H1 (cell line): ENCODE results near the gene BRD2. TPM values are rescaled to one million over a fixed set of nuclear protein-coding genes. Genes with fewer than 3 reads are reported as not detected.

ENCODE experiments used
- CTCF ChIA-PET: fragments of 300-600 bp; sonication (Branson Sonifier 250); formaldehyde crosslinking; loops from one replicate; lab custom pipeline; 2021; ENCODE audit not compliant: partially characterized antibody; lab: Charles Lee
- POLR2A ChIA-PET: fragments of 300-600 bp; sonication (Branson Sonifier 250); formaldehyde crosslinking; loops from one replicate; lab custom pipeline; 2021; ENCODE audit warnings: inconsistent platforms; ENCODE audit not compliant: partially characterized antibody; lab: Charles Lee
- DNase-seq, 2 experiments: peaks; one replicate each; pipeline versions ENCODE4 v3.0.0 to v3.0.0-alpha.2; 2010 to 2022; ENCODE audit warnings: low spot score in 2 of 2, low read depth in 1 of 2, mixed read lengths in 1 of 2
- FAIRE-seq: peaks from 2 replicates; lab custom pipeline; 2011; peaks lifted over from hg19 to GRCh38; lab: Jason Lieb, UNC
- H2AFZ ChIP-seq: 2 replicates; pipeline ENCODE4 v1.8.1; 2012; ENCODE audit warnings: low read length, inconsistent platforms
- H2AK5ac ChIP-seq: 2 replicates; pipeline ENCODE4 v1.6.1; 2013; ENCODE audit warnings: low read depth, low read length
- H2BK120ac ChIP-seq: replicated peaks from 2 replicates; pipeline ENCODE3; 2013; ENCODE audit warnings: low read depth, low read length, inconsistent platforms
- H2BK12ac ChIP-seq: 2 replicates; pipeline ENCODE4 v1.6.1; 2013; ENCODE audit warnings: low read depth, low read length
- H2BK15ac ChIP-seq: 2 replicates; pipeline ENCODE4 v1.6.1; 2013; ENCODE audit warnings: low read length
- H2BK20ac ChIP-seq: 2 replicates; pipeline ENCODE4 v1.6.1; 2013; ENCODE audit warnings: low read length
- H2BK5ac ChIP-seq: 2 replicates; pipeline ENCODE4 v1.6.1; 2013; ENCODE audit warnings: low read depth, low read length
- H3K14ac ChIP-seq: 2 replicates; pipeline ENCODE4 v1.6.1; 2013; ENCODE audit warnings: inconsistent platforms; ENCODE audit not compliant: insufficient read length
- H3K18ac ChIP-seq: 2 replicates; pipeline ENCODE4 v1.6.1; 2013; ENCODE audit warnings: low read length; ENCODE audit errors: extremely low read depth
- H3K23ac ChIP-seq: 2 replicates; pipeline ENCODE4 v1.6.1; 2013; ENCODE audit warnings: inconsistent platforms; ENCODE audit not compliant: insufficient read length
- H3K23me2 ChIP-seq: 2 replicates; pipeline ENCODE4 v1.6.1; 2013; ENCODE audit warnings: low read depth, low read length
- H3K27ac ChIP-seq: 2 replicates; pipeline ENCODE4 v1.6.1; 2011; ENCODE audit warnings: low read depth, low read length, inconsistent platforms
- H3K27me3 ChIP-seq, 4 experiments: replicated peaks in 1 of 4; 1 replicate in 1 of 4; 2 replicates in 3 of 4; pipeline versions ENCODE4 v1.6.1 to v1.8.1; 2011 to 2013; ENCODE audit warnings: low read length in 3 of 4, mild to moderate bottlenecking in 3 of 4, inconsistent platforms in 2 of 4, mixed read lengths in 2 of 4, moderate library complexity in 1 of 4; ENCODE audit not compliant: control insufficient read depth in 3 of 4, insufficient read depth in 3 of 4; ENCODE audit errors: extremely low read depth in 1 of 4
- H3K36me3 ChIP-seq, 4 experiments: 2 replicates each; pipeline versions ENCODE4 v1.6.1 to v1.8.1; 2011 to 2013; ENCODE audit warnings: mild to moderate bottlenecking in 4 of 4, low read length in 3 of 4, moderate library complexity in 2 of 4, control low read depth in 1 of 4, inconsistent platforms in 1 of 4; ENCODE audit not compliant: insufficient read depth in 4 of 4, control insufficient read depth in 2 of 4
- H3K4ac ChIP-seq: replicated peaks from 2 replicates; pipeline ENCODE3; 2013; ENCODE audit warnings: low read length, low read depth, mixed read lengths, inconsistent platforms; ENCODE audit not compliant: insufficient read length
- H3K4me1 ChIP-seq, 4 experiments: replicated peaks in 1 of 4; 1 replicate in 1 of 4; 2 replicates in 3 of 4; pipeline versions ENCODE4 v1.6.1 to v1.8.1; 2011 to 2013; ENCODE audit warnings: low read length in 3 of 4, inconsistent platforms in 2 of 4, mixed read lengths in 1 of 4; ENCODE audit not compliant: insufficient read depth in 4 of 4, control insufficient read depth in 3 of 4
- H3K4me2 ChIP-seq, 2 experiments: 2 replicates each; pipeline versions ENCODE4 v1.6.1 to v1.8.1; 2011 to 2013; ENCODE audit warnings: low read depth in 2 of 2, low read length in 2 of 2, control low read depth in 1 of 2, inconsistent platforms in 1 of 2, mild to moderate bottlenecking in 1 of 2; ENCODE audit not compliant: insufficient read depth in 1 of 2
- H3K4me3 ChIP-seq, 4 experiments: fragments of 200-600, 300-600 bp in 1 of 4; sonication (generic), shearing (Covaris generic), sonication (Bioruptor Twin) in 1 of 4; 2 replicates each; pipeline versions ENCODE4 v1.5.1 to v1.8.1; 2011 to 2016; ENCODE audit warnings: low read length in 4 of 4, low read depth in 3 of 4, control low read depth in 2 of 4, inconsistent platforms in 2 of 4, mild to moderate bottlenecking in 2 of 4, mixed read lengths in 1 of 4, moderate library complexity in 1 of 4; ENCODE audit not compliant: insufficient read depth in 2 of 4; ENCODE audit errors: extremely low read depth in 1 of 4
- H3K56ac ChIP-seq: replicated peaks from 2 replicates; pipeline ENCODE3; 2013; ENCODE audit warnings: low read depth, mild to moderate bottlenecking, mixed read lengths, low read length, inconsistent platforms; ENCODE audit not compliant: insufficient read length
- H3K79me1 ChIP-seq: 2 replicates; pipeline ENCODE4 v1.6.1; 2013; ENCODE audit warnings: low read depth, low read length, control low read depth
- H3K79me2 ChIP-seq, 2 experiments: 2 replicates each; pipeline versions ENCODE4 v1.6.1 to v1.8.1; 2012 to 2013; ENCODE audit warnings: low read length in 2 of 2, mild to moderate bottlenecking in 2 of 2, inconsistent platforms in 1 of 2; ENCODE audit not compliant: insufficient read depth in 2 of 2, control insufficient read depth in 1 of 2
- H3K9ac ChIP-seq, 4 experiments: replicated peaks in 1 of 4; 1 replicate in 1 of 4; 2 replicates in 3 of 4; pipeline versions ENCODE4 v1.6.1 to v1.8.1; 2011 to 2013; ENCODE audit warnings: low read depth in 3 of 4, low read length in 3 of 4, control low read depth in 2 of 4, mild to moderate bottlenecking in 2 of 4, moderate library complexity in 2 of 4, inconsistent platforms in 1 of 4; ENCODE audit errors: extremely low read depth in 1 of 4
- H3K9me3 ChIP-seq, 2 experiments: 2 replicates each; pipeline versions ENCODE4 v1.6.1 to v1.8.1; 2012 to 2013; ENCODE audit warnings: mild to moderate bottlenecking in 2 of 2, moderate library complexity in 2 of 2, control low read depth in 1 of 2, inconsistent platforms in 1 of 2, low read depth in 1 of 2, low read length in 1 of 2, mixed read lengths in 1 of 2; ENCODE audit not compliant: insufficient read depth in 2 of 2
- H4K20me1 ChIP-seq, 2 experiments: replicated peaks in 1 of 2; 2 replicates each; pipeline versions ENCODE3 to v1.8.1; 2011 to 2013; ENCODE audit warnings: inconsistent platforms in 2 of 2, low read length in 2 of 2, mild to moderate bottlenecking in 1 of 2; ENCODE audit not compliant: insufficient read depth in 2 of 2, control insufficient read depth in 1 of 2
- H4K5ac ChIP-seq: 2 replicates; pipeline ENCODE4 v1.6.1; 2013; ENCODE audit warnings: low read length, low read depth, mixed read lengths, inconsistent platforms; ENCODE audit not compliant: insufficient read length
- H4K8ac ChIP-seq: 2 replicates; pipeline ENCODE4 v1.8.0; 2013; ENCODE audit warnings: mild to moderate bottlenecking, moderate library complexity, low read length, inconsistent platforms; ENCODE audit not compliant: insufficient read depth; ENCODE audit errors: extremely low read depth
- H4K91ac ChIP-seq: replicated peaks from 2 replicates; pipeline ENCODE3; 2013; ENCODE audit warnings: low read length, mixed read lengths, inconsistent platforms; ENCODE audit not compliant: insufficient read length
- BACH1 ChIP-seq: IDR thresholded peaks from 2 replicates; pipeline ENCODE4 v1.6.1; 2012; ENCODE audit warnings: low read length, improper control_type of control experiment
- BRCA1 ChIP-seq: IDR thresholded peaks from 2 replicates; pipeline ENCODE4 v1.6.1; 2012; ENCODE audit warnings: low read depth, low read length, improper control_type of control experiment
- EGR1 ChIP-seq: IDR thresholded peaks from 2 replicates; pipeline ENCODE4 v1.6.1; 2011; ENCODE audit warnings: low read depth, low read length, borderline replicate concordance
- HDAC6 ChIP-seq: IDR thresholded peaks from one replicate; pipeline ENCODE4 v1.7.1; 2012; ENCODE audit warnings: low read depth, mild to moderate bottlenecking, inconsistent platforms, low read length, moderate library complexity
- POLR2A ChIP-seq, 2 experiments: IDR thresholded peaks; 1 replicate in 1 of 2; 2 replicates in 1 of 2; pipeline ENCODE4 v1.6.1; 2011; ENCODE audit warnings: low read depth in 2 of 2, low read length in 2 of 2, mild to moderate bottlenecking in 2 of 2; ENCODE audit errors: control extremely low read depth in 1 of 2
- RBBP5 ChIP-seq: IDR thresholded peaks from 2 replicates; pipeline ENCODE4 v1.7.1; 2012; ENCODE audit warnings: low read depth, mild to moderate bottlenecking, inconsistent platforms, low read length, moderate library complexity, borderline replicate concordance
- TAF1 ChIP-seq: IDR thresholded peaks from 2 replicates; pipeline ENCODE4 v1.6.1; 2011; ENCODE audit warnings: mild to moderate bottlenecking, low read depth, low read length
- TAF7 ChIP-seq: optimal IDR thresholded peaks from 2 replicates; pipeline ENCODE3; 2011; ENCODE audit warnings: low read depth, mild to moderate bottlenecking, inconsistent platforms, low read length, moderate library complexity, borderline replicate concordance
- TBP ChIP-seq: IDR thresholded peaks from 2 replicates; pipeline ENCODE4 v1.6.1; 2011; ENCODE audit warnings: low read depth, low read length, improper control_type of control experiment
- TCF12 ChIP-seq: IDR thresholded peaks from 2 replicates; pipeline ENCODE4 v1.6.1; 2011; ENCODE audit warnings: low read depth, mild to moderate bottlenecking, low read length
- WGBS, 2 experiments: shearing (Covaris generic) in 1 of 2; methylation state at CpG; one replicate each; pipeline versions ENCODE4 v1.1.6 to v1.1.7; 2013 to 2015; ENCODE audit warnings: low lambda C conversion rate in 2 of 2, mixed read lengths in 2 of 2, inconsistent platforms in 1 of 2, low coverage in 1 of 2, missing lambda C conversion rate in 1 of 2; ENCODE audit not compliant: insufficient replicate concordance in 2 of 2, insufficient coverage in 1 of 2, insufficient read length in 1 of 2; ENCODE audit errors: extremely low coverage in 1 of 2, missing lambda C conversion rate in 1 of 2; 5-methylcytosine and 5-hydroxymethylcytosine counted together
- polyA plus RNA-seq, 7 experiments: library from polyadenylated mRNA; depleted of rRNA in 3 of 7; stranded (reverse) in 5 of 7; unstranded in 2 of 7; fragments of >200 nt in 5 of 7; fragments of 200-250 nt in 2 of 7; gene quantifications; 1 replicate in 5 of 7; 2 replicates in 1 of 7; 4 replicates in 1 of 7; pipeline versions ENCODE4 v1.2.1 to v1.2.3, GENCODE V29; 2011 to 2013; ENCODE audit warnings: missing spikeins in 2 of 7, mixed read lengths in 2 of 7
- total RNA-seq: library from RNA; stranded (reverse); fragmentation: NEBNext Ultra II Directional; extraction: Animal tissue kit (Norgen Biotek cat#: 25700); gene quantifications from 2 replicates; pipeline ENCODE4 v1.2.1, GENCODE V29; 2021
- TF ChIP-seq, protein P1 (sequence below): IDR thresholded peaks from 2 replicates; pipeline ENCODE4 v1.6.1; 2012; ENCODE audit warnings: inconsistent platforms
- TF ChIP-seq, protein P2 (sequence below): IDR thresholded peaks from 2 replicates; pipeline ENCODE4 v1.6.1; 2011; ENCODE audit warnings: low read length, improper control_type of control experiment

BRD2 gene
- total and polyA plus RNA-seq, 2 of the 8 experiments (the other 6 are each of a cell fraction or from before 2014, with no cell fraction given), result 132 to 185 TPM

DNA sequence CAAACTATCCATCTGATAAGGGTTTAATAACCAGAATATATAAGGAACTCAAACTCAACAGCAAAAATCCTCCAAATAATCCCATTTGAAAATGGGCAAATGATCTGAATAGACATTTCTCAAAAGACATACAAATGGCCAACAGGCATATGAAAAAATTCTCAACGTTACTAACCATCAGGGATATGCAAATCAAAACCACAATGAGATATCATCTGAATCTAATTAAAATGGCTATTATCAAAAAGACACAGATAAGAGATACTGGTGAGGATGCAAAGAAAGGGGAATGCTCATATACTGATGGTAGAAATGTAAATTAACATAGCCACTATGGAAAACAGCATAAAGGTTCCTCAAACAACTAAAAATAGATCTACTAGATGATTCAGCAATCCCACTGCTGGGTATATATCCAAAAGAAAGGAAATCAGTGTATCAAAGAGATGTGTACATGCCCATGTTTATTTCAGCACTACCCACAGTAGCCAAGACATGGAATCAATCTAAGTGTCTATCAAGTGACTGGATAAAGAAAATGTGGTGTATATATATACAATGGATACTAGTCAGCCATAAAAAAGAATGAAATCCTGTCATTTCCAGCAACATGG lies 6.1 kb upstream of the BRD2 start:
- Histone ChIP-seq H2BK120ac (no peak overlapping the region), H3K4me2 (no peak overlapping the region), H3K23me2 (no peaks in the 10 kb centered on the region), H3K23ac (no peak overlapping the region), H3K18ac (no peak overlapping the region), H2AFZ (no peak overlapping the region), H3K27ac (no peak overlapping the region), H2BK12ac (no peak overlapping the region), H3K36me3 (no peaks in the 10 kb centered on the region), H4K91ac (no peak overlapping the region), H3K4me3 (no peak overlapping the region), H2BK15ac (no peak overlapping the region), H3K14ac (no peak overlapping the region), H3K79me1 (no peaks in the 10 kb centered on the region; the same call in 1 of the 2 replicates), H3K27me3 (no peaks in the 10 kb centered on the region), H3K79me2 (peaks cover 4 to 61% of the 10 kb centered on the region in 2 experiments), H4K20me1 (peaks cover 0 to 9% of the 10 kb centered on the region in 2 experiments), H3K56ac (no peak overlapping the region), H4K8ac (no peak overlapping the region), H2BK20ac (no peak overlapping the region), H3K9me3 (no peaks in the 10 kb centered on the region; a peak in 1 of 4 replicates), H3K4me1 (peaks cover 0 to 4% (median under 1%) of the 10 kb centered on the region in 4 experiments; a peak in 3 of 7 replicates), H2BK5ac (no peak overlapping the region), H3K9ac (no peak overlapping the region; a peak in 1 of 7 replicates), H2AK5ac (no peak overlapping the region), H4K5ac (no peak overlapping the region), H3K4ac (no peak overlapping the region)
- ChIA-PET CTCF (interaction anchor here (1.2 to 14.6 kb wide), 6 partner anchors 8 to 29 kb away, joined by 3 to 168 read pairs (median 6); partner anchors contain the start of gene HLA-DMA), POLR2A (interaction anchor here (1.1 to 33.3 kb wide), 4 partner anchors 8 to 70 kb away, joined by 3 to 1158 read pairs (median 9); partner anchors contain the start of genes BRD2 and HLA-DMA)
- DNase-seq (no peak), FAIRE-seq (no peak)
- 88% methylated on average over 1 of the region's 1 CpG; no CpG with 5 or more reads in 1 of the 2 experiments for WGBS, 2 experiments
- TF ChIP-seq BACH1, result no peak
- TF ChIP-seq TAF1, result no peak
- no peak for TF ChIP-seq TCF12
- TF ChIP-seq POLR2A (IDR thresholded peaks at IDR 0.05; ENCODE audit: control extremely low read depth in 1 of 2, low read depth in 2 of 2, low read length in 2 of 2), result no peak
- TF ChIP-seq HDAC6, result no peak
- TF ChIP-seq, protein P1, sequence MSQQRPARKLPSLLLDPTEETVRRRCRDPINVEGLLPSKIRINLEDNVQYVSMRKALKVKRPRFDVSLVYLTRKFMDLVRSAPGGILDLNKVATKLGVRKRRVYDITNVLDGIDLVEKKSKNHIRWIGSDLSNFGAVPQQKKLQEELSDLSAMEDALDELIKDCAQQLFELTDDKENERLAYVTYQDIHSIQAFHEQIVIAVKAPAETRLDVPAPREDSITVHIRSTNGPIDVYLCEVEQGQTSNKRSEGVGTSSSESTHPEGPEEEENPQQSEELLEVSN, result no peak
- no peak for TF ChIP-seq RBBP5
- TF ChIP-seq TAF7, result no peak
- no peak for TF ChIP-seq TBP
- TF ChIP-seq, protein P2, sequence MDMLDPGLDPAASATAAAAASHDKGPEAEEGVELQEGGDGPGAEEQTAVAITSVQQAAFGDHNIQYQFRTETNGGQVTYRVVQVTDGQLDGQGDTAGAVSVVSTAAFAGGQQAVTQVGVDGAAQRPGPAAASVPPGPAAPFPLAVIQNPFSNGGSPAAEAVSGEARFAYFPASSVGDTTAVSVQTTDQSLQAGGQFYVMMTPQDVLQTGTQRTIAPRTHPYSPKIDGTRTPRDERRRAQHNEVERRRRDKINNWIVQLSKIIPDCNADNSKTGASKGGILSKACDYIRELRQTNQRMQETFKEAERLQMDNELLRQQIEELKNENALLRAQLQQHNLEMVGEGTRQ, result no peak
- no peak for TF ChIP-seq BRCA1
- TF ChIP-seq EGR1, result no peak
